ENCODE measurements around the gene TRAF7. TPM values are rescaled to one million over a fixed set of nuclear protein-coding genes. Genes with fewer than 3 reads are reported as not detected.

Gene TRAF7
- total and polyA plus RNA-seq, 2 of the 13 experiments (the other 11 are each of a cell fraction or from before 2014, with no cell fraction given), result 47.9 to 65.6 TPM

DNA sequence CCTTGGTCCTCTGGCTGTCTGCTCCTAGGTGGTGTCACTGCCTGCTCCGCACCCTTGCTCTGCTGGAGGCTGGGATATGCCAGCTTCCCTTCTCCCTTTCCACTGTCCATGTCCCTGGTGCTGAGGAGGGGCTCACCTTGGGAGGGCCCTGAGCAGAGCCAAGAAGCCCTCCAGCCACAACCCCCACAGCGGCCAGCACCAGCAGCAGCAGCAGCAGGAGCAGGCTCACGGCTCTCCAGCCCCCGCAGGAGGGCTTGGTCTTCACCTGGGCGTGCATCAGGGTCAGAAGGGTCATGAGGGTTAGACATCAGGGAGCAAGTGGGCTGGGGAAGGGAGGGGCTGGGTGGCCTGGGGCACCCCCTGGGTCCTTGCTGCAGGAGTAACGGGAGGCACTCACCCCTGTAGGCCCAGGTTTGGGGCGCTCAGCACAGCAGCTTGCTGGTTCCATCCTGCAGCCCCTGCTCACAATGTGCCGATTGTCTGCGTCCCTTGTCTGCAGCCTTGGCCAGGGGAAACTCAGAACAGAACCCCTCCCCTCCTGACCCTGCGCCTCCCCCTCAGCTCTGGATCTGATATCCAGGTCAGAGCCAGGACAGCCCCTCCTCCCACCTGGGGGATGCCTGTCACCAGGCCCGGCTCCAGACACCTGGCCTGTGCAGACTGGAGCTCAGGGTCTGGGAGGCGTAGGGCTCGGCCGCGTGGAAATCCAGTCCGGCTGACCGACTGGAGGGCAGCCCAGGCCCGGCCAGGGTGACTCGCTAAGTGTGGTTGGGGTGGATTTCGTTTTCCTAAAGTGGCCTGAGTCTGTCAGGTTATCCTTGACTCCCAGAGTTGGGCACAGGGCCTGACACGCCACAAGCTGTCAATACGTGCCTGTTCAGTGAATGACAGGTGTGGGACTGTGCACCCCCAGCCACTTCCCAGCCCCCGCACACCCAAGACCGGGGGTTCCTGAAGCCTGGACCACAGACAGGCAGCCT is 55.1 kb downstream of the TRAF7 start, which contains the start of gene BRICD5 (continued):
- TF ChIP-seq YY1 (IDR thresholded peaks at IDR 0.05; ENCODE audit: insufficient read depth, insufficient replicate concordance, low read depth, low read length) (no peak), JARID2 (CRISPR knock-in tag; IDR thresholded peaks at IDR 0.05; ENCODE audit: insufficient replicate concordance) (no peak), CAMTA2 (CRISPR knock-in tag; IDR thresholded peaks at IDR 0.05; ENCODE audit: borderline replicate concordance) (no peak), MXD4 (CRISPR knock-in tag; IDR thresholded peaks at IDR 0.05) (no peak), TBL1XR1 (IDR thresholded peaks at IDR 0.05; ENCODE audit: borderline replicate concordance, low read length, partially characterized antibody) (no peak), ZNF343 (CRISPR knock-in tag; IDR thresholded peaks at IDR 0.05) (0 out of 2 replicates have a peak, but pooled peaks have one; percentile 10), ATF1 (CRISPR knock-in tag; IDR thresholded peaks at IDR 0.05) (no peak), ZNF207 (IDR thresholded peaks at IDR 0.05; ENCODE audit: borderline replicate concordance) (no peak), ZNF761 (CRISPR knock-in tag; conservative IDR thresholded peaks at IDR 0.05) (peak; percentile 63; the same call in 1 of the 2 replicates), SIN3A (IDR thresholded peaks at IDR 0.05; ENCODE audit: borderline replicate concordance, low read depth, low read length) (no peak), ZNF274 (CRISPR knock-in tag; IDR thresholded peaks at IDR 0.05) (peak; percentile 25; the same call in 1 of the 2 replicates), ZNF230 (CRISPR knock-in tag; IDR thresholded peaks at IDR 0.05) (0 out of 2 replicates have a peak, but pooled peaks have one; percentile 12), RXRB (CRISPR knock-in tag; IDR thresholded peaks at IDR 0.05; ENCODE audit: borderline replicate concordance) (no peak), ZNF441 (CRISPR knock-in tag; IDR thresholded peaks at IDR 0.05; ENCODE audit: borderline replicate concordance) (no peak), TCF7 (IDR thresholded peaks at IDR 0.05; ENCODE audit: low read depth) (no peak), ZNF468 (CRISPR knock-in tag; IDR thresholded peaks at IDR 0.05) (no peak), MYNN (CRISPR knock-in tag; IDR thresholded peaks at IDR 0.05; ENCODE audit: low read depth) (no peak), ZNF430 (CRISPR knock-in tag; IDR thresholded peaks at IDR 0.05) (no peak), SP2 (CRISPR knock-in tag; IDR thresholded peaks at IDR 0.05) (no peak), RORA (CRISPR knock-in tag; IDR thresholded peaks at IDR 0.05) (no peak), MEIS1 (CRISPR knock-in tag; IDR thresholded peaks at IDR 0.05; ENCODE audit: borderline replicate concordance) (no peak), TEAD3 (CRISPR knock-in tag; optimal IDR thresholded peaks at IDR 0.05; ENCODE audit: borderline replicate concordance) (no peak)
- TF ChIP-seq, protein P1, sequence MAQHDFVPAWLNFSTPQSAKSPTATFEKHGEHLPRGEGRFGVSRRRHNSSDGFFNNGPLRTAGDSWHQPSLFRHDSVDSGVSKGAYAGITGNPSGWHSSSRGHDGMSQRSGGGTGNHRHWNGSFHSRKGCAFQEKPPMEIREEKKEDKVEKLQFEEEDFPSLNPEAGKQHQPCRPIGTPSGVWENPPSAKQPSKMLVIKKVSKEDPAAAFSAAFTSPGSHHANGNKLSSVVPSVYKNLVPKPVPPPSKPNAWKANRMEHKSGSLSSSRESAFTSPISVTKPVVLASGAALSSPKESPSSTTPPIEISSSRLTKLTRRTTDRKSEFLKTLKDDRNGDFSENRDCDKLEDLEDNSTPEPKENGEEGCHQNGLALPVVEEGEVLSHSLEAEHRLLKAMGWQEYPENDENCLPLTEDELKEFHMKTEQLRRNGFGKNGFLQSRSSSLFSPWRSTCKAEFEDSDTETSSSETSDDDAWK (CRISPR knock-in tag; IDR thresholded peaks at IDR 0.05), result no peak
- TF ChIP-seq, protein P2, sequence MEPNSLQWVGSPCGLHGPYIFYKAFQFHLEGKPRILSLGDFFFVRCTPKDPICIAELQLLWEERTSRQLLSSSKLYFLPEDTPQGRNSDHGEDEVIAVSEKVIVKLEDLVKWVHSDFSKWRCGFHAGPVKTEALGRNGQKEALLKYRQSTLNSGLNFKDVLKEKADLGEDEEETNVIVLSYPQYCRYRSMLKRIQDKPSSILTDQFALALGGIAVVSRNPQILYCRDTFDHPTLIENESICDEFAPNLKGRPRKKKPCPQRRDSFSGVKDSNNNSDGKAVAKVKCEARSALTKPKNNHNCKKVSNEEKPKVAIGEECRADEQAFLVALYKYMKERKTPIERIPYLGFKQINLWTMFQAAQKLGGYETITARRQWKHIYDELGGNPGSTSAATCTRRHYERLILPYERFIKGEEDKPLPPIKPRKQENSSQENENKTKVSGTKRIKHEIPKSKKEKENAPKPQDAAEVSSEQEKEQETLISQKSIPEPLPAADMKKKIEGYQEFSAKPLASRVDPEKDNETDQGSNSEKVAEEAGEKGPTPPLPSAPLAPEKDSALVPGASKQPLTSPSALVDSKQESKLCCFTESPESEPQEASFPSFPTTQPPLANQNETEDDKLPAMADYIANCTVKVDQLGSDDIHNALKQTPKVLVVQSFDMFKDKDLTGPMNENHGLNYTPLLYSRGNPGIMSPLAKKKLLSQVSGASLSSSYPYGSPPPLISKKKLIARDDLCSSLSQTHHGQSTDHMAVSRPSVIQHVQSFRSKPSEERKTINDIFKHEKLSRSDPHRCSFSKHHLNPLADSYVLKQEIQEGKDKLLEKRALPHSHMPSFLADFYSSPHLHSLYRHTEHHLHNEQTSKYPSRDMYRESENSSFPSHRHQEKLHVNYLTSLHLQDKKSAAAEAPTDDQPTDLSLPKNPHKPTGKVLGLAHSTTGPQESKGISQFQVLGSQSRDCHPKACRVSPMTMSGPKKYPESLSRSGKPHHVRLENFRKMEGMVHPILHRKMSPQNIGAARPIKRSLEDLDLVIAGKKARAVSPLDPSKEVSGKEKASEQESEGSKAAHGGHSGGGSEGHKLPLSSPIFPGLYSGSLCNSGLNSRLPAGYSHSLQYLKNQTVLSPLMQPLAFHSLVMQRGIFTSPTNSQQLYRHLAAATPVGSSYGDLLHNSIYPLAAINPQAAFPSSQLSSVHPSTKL (CRISPR knock-in tag; IDR thresholded peaks at IDR 0.05), result no peak
